ENCODE results near the gene DLG4. TPM values are rescaled to one million over a fixed set of nuclear protein-coding genes. Genes with fewer than 3 reads are reported as not detected.

Gene DLG4
- total and polyA plus RNA-seq, 10 donors: 3.0 to 38.5 (median 23.5) TPM

DNA sequence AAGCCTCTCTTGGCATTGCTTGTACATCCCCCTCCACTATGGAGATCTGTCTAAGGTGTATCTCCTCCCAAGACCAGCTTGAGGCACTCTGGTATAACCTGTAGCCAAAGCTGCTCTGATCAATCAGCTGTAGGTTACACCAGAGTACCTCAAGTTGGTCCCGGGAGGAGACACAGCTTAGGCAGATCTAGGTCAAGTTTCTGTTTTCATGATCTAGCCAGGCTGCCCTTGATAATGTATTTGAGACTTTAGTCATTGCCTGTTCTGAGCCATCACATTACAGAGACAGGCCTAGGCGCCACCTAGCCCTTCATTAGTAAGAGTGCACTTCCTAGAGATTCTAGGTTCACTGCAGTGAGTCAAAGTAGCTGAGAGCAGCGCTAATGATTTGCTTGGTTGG is 71.9 kb downstream of the DLG4 start:
- DNase-seq: peak; percentile 3
- H3K4me1 ChIP-seq: no peaks in the 10 kb centered on the region
- no peak overlapping the region for H3K27ac ChIP-seq
- no peaks in the 10 kb centered on the region for H3K27me3 ChIP-seq (replicated peaks in 1 of 7)
- intact Hi-C loops (cut with DNase I; ENCODE audit: low total_unique reads): no loop called here
- no peaks in the 10 kb centered on the region for H3K36me3 ChIP-seq
- no peak overlapping the region for H3K4me3 ChIP-seq
- TF ChIP-seq POLR2AphosphoS5 (IDR thresholded peaks at IDR 0.05) (no peak), POLR2A (IDR thresholded peaks at IDR 0.05) (no peak)
- TF ChIP-seq, protein P1, sequence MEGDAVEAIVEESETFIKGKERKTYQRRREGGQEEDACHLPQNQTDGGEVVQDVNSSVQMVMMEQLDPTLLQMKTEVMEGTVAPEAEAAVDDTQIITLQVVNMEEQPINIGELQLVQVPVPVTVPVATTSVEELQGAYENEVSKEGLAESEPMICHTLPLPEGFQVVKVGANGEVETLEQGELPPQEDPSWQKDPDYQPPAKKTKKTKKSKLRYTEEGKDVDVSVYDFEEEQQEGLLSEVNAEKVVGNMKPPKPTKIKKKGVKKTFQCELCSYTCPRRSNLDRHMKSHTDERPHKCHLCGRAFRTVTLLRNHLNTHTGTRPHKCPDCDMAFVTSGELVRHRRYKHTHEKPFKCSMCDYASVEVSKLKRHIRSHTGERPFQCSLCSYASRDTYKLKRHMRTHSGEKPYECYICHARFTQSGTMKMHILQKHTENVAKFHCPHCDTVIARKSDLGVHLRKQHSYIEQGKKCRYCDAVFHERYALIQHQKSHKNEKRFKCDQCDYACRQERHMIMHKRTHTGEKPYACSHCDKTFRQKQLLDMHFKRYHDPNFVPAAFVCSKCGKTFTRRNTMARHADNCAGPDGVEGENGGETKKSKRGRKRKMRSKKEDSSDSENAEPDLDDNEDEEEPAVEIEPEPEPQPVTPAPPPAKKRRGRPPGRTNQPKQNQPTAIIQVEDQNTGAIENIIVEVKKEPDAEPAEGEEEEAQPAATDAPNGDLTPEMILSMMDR (IDR thresholded peaks at IDR 0.05 in 8 of 11, conservative IDR thresholded peaks at IDR 0.05 in 3 of 11): no peak
- H3K9me3 ChIP-seq: no peaks in the 10 kb centered on the region
- 55 to 77% (median 73%) methylated on average over 3 of the region's 3 CpGs for WGBS, 5 donors

DNA sequence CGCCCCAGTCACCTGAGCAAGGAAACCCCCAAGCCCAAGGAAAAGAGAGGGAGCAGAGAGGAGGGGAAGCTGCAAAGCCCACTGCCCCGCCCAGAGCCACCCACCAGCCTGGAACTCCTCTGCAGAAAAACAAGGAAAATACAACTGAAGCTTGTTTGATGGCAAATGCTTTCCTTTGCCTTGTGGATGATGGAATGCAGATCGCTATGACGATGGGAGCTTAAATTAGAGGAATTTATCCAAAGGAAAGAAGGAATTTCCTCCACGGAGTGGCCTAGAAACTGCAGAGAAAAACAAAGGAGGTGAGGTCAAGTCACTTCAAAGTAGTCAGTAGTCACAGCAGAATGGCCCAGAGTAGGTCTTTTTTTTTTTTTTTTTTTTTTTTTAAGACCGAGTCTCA is 73.5 kb downstream of the DLG4 start:
- H3K4me3 ChIP-seq: no peak overlapping the region
- peaks cover 0 to 3% (median 0%) of the 10 kb centered on the region in 7 donors for H3K27me3 ChIP-seq (replicated peaks in 1 of 7)
- DNase-seq: peak; percentile 24
- no peaks in the 10 kb centered on the region for H3K9me3 ChIP-seq
- H3K4me1 ChIP-seq: no peaks in the 10 kb centered on the region
- no peaks in the 10 kb centered on the region for H3K36me3 ChIP-seq
- WGBS, 5 donors: 59 to 84% (median 76%) methylated on average over 5 to 6 of the region's 6 CpGs
- intact Hi-C loops (cut with DNase I; ENCODE audit: low total_unique reads): no loop called here
- TF ChIP-seq, protein P1 (IDR thresholded peaks at IDR 0.05 in 8 of 11, conservative IDR thresholded peaks at IDR 0.05 in 3 of 11): no peak
- TF ChIP-seq POLR2A (IDR thresholded peaks at IDR 0.05) (no peak), POLR2AphosphoS5 (IDR thresholded peaks at IDR 0.05) (no peak)
- H3K27ac ChIP-seq: no peak overlapping the region

DNA sequence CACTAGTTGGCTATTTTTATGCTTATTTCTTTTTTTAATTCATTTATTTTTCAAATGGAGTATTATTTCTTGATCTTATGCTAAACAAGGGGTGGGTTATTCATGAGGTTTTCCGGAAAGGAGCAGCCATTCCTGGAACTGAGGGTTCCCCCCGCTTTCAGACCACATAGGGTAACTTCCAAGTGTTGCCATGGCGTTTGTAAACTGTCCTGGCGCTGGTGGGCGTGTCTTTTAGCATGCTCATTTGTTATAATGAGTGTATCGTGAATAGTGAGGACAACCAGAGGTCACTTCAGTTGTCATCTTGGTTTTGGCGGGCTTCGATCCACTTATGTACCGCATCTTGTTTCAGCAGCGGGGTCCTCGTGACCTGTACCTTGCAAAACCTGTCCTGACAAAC is 75.4 kb downstream of the DLG4 start:
- no peak overlapping the region for H3K27ac ChIP-seq
- H3K4me1 ChIP-seq: no peaks in the 10 kb centered on the region
- H3K36me3 ChIP-seq: no peaks in the 10 kb centered on the region
- intact Hi-C loops (cut with DNase I; ENCODE audit: low total_unique reads): no loop called here
- no peaks in the 10 kb centered on the region for H3K9me3 ChIP-seq
- H3K27me3 ChIP-seq (replicated peaks in 1 of 7): peaks cover 0 to 20% (median 0%) of the 10 kb centered on the region in 7 donors
- no peak overlapping the region for H3K4me3 ChIP-seq
- peak; percentile 23 for DNase-seq
- 70 to 87% (median 83%) methylated on average over 11 of the region's 11 CpGs for WGBS, 5 donors
- TF ChIP-seq POLR2A (IDR thresholded peaks at IDR 0.05): no peak
- TF ChIP-seq, protein P1 (IDR thresholded peaks at IDR 0.05 in 8 of 11, conservative IDR thresholded peaks at IDR 0.05 in 3 of 11): no peak
- TF ChIP-seq POLR2AphosphoS5 (IDR thresholded peaks at IDR 0.05): no peak

DNA sequence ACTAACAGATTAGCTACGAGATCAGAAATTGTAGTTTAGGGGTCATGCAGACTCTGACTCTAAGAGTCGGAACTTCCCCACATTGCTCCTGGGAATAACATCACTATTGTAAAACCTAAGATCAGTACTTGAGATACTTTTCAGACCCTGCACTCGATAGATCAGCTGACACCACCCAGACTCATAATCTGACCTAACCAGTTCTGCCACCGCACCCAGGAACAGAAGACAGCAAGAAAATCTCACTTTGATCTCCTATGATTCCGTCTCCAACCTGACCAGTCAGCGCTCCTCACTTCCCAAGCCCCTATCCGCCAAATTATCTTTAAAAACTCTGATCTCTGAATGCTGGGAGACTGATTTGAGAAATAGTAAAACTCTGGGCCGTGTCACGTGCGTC is 77.8 kb downstream of the DLG4 start:
- WGBS, 5 donors: 77 to 89% (median 84%) methylated on average over 10 of the region's 10 CpGs
- no peak for DNase-seq
- no peak overlapping the region for H3K27ac ChIP-seq
- peaks cover 0 to 43% (median 8%) of the 10 kb centered on the region in 7 donors for H3K27me3 ChIP-seq (replicated peaks in 1 of 7)
- no peaks in the 10 kb centered on the region for H3K36me3 ChIP-seq
- TF ChIP-seq, protein P1 (IDR thresholded peaks at IDR 0.05 in 8 of 11, conservative IDR thresholded peaks at IDR 0.05 in 3 of 11): no peak
- TF ChIP-seq POLR2AphosphoS5 (IDR thresholded peaks at IDR 0.05): no peak
- no peak for TF ChIP-seq POLR2A (IDR thresholded peaks at IDR 0.05)
- H3K4me1 ChIP-seq: peaks cover 0 to under 1% (median 0%) of the 10 kb centered on the region in 6 donors
- no peak overlapping the region for H3K4me3 ChIP-seq
- H3K9me3 ChIP-seq: no peaks in the 10 kb centered on the region
- intact Hi-C loops (cut with DNase I; ENCODE audit: low total_unique reads): no loop called here
